Spleen (tissue), 11 donors: ENCODE data around the gene RAB13. TPM values are rescaled to one million over a fixed set of nuclear protein-coding genes. Genes with fewer than 3 reads are reported as not detected.
"Not testable (repeated sequence)": the region's sequence is repeated elsewhere in the genome, so short reads cannot be mapped to it uniquely, and the experiment has no call there.

ENCODE experiments used
- DNase-seq: peaks from one replicate; pipeline ENCODE4 v3.0.0-alpha.2; 2020
- H3K27ac ChIP-seq, 8 donors: fragments of 200-600 bp; sonication (generic) in 7 of 8; 1 replicate in 4 of 8; 2 replicates in 4 of 8; pipeline versions ENCODE4 v1.5.0 to v1.8.0; 2016 to 2021; ENCODE audit warnings: inconsistent platforms in 4 of 8, mild to moderate bottlenecking in 4 of 8, moderate library complexity in 1 of 8
- H3K27me3 ChIP-seq, 7 donors: fragments of 200-600 bp; sonication (generic) in 6 of 7; replicated peaks in 1 of 7; 1 replicate in 4 of 7; 2 replicates in 3 of 7; pipeline versions ENCODE4 v1.5.0 to v1.8.0; 2016 to 2021; ENCODE audit warnings: inconsistent platforms in 3 of 7, mild to moderate bottlenecking in 1 of 7
- H3K36me3 ChIP-seq, 6 donors: fragments of 200-600 bp; sonication (generic) in 5 of 6; 1 replicate in 4 of 6; 2 replicates in 2 of 6; pipeline versions ENCODE4 v1.5.0 to v1.8.0; 2016 to 2021; ENCODE audit warnings: inconsistent platforms in 2 of 6
- H3K4me1 ChIP-seq, 6 donors: fragments of 200-600 bp; sonication (generic) in 5 of 6; 1 replicate in 3 of 6; 2 replicates in 3 of 6; pipeline versions ENCODE4 v1.5.0 to v1.8.0; 2016 to 2021; ENCODE audit warnings: inconsistent platforms in 3 of 6
- H3K4me3 ChIP-seq, 8 donors: fragments of 200-600 bp; sonication (generic) in 7 of 8; 1 replicate in 4 of 8; 2 replicates in 4 of 8; pipeline versions ENCODE4 v1.5.0 to v1.8.0; 2016 to 2021; ENCODE audit warnings: inconsistent platforms in 4 of 8, mild to moderate bottlenecking in 4 of 8, moderate library complexity in 2 of 8
- H3K9me3 ChIP-seq, 8 donors: fragments of 200-600 bp; sonication (generic) in 7 of 8; 1 replicate in 4 of 8; 2 replicates in 4 of 8; pipeline versions ENCODE4 v1.5.0 to v1.8.0; 2016 to 2021; ENCODE audit warnings: inconsistent platforms in 4 of 8
- CTCF ChIP-seq, 11 experiments: fragments of 200-600 bp in 7 of 11; fragments of 450-650 bp in 4 of 11; sonication (generic) in 4 of 11; IDR thresholded peaks in 8 of 11; conservative IDR thresholded peaks in 3 of 11; 1 replicate in 7 of 11; 2 replicates in 4 of 11; pipeline versions ENCODE4 v1.4.0 to v1.8.0; 2016 to 2021; ENCODE audit warnings: antibody characterized with exemption in 11 of 11, inconsistent platforms in 4 of 11, mild to moderate bottlenecking in 1 of 11
- POLR2A ChIP-seq, 3 donors: fragments of 450-650 bp; IDR thresholded peaks; one replicate each; pipeline ENCODE4 v1.5.1; 2017; ENCODE audit warnings: antibody characterized with exemption in 3 of 3, mild to moderate bottlenecking in 1 of 3
- POLR2AphosphoS5 ChIP-seq, 3 donors: sonication (generic); formaldehyde crosslinking; IDR thresholded peaks; one replicate each; pipeline ENCODE4 v1.5.1; 2017; ENCODE audit warnings: antibody characterized with exemption in 3 of 3
- WGBS, 5 donors: extraction: QIAGEN DNeasy Blood & Tissue Kit in 3 of 5; methylation state at CpG; one replicate each; pipeline versions ENCODE4 v1.1.5 to v1.1.7; 2013 to 2018; 5-methylcytosine and 5-hydroxymethylcytosine counted together
- intact Hi-C: fragments of 100-400 bp; cut with DNase I; formaldehyde crosslinking; loops from one replicate; pipeline ENCODE4 v1.15.0; 2023; ENCODE audit warnings: low total_unique reads
- polyA plus RNA-seq, 3 donors: library from polyadenylated mRNA; stranded (reverse); fragments of 200-250 nt; gene quantifications; one replicate each; pipeline ENCODE4 v1.2.1, GENCODE V29; 2013
- total RNA-seq, 7 donors: library from RNA; depleted of rRNA in 3 of 7; stranded (reverse); fragments of >200 nt in 3 of 7; fragmentation: NEBNext Ultra II Directional in 4 of 7; extraction: Animal tissue kit (Norgen Biotek cat#: 25700) in 4 of 7; gene quantifications; one replicate each; pipeline versions ENCODE4 v1.1.0 to v1.2.1, GENCODE V29; 2016 to 2021
- donor health status: healthy with polysubstance abuse.
- donor health status: DM: no; HTN: no; CAD: no; lungs with moderate emphysema.
- donor health status: DM: no; HTN: no; CAD: no.
- donor health status: Bipolar disorder and iron deficiency.
- donor health status: healthy.
- donor health status: DM: no; HTN: no; CAD: no.
- donor health status: DM: yes; HTN: yes; CAD: no.

RAB13 gene
- total and polyA plus RNA-seq, 10 donors, result 31.8 to 115 (median 74.9) TPM

DNA sequence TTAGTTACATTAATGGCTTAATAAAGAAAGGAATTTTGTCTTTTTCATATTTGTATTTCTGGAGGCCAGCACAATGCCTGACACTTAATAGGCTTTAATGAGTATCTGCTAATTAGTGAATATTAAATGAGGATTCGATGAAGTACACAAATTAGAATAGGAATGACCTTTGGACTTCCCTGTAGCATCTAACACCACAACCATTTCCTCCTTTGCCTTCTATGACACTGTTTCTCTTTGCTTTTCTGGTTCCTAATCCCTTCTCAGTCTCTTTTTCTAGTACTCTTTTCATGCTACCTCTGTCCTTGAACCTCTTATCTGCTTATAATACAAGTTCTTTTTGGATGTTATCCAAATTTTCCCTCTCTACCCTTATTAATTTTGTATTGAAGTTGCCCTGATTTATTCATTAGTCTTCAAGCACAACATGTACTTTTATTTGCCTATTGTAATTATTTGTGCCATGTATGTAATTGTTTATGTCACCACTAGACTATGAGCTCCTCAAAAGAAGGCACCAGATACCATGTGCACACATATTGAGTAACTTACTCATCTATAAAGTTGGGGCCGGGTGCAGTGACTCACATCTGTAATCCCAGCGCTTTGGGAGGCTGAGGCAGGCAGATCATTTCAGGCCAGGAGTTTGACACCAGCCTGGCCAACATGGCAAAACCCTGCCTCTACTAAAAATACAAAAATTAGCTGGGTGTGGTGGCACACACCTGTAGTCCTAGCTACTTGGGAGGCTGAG lies 28.2 kb upstream of the RAB13 start:
- no peaks in the 10 kb centered on the region for H3K36me3 ChIP-seq
- no peak overlapping the region for H3K4me3 ChIP-seq
- intact Hi-C loops, result loop anchor here (10.0 kb wide), 1 partner anchor 130 kb away; no protein-coding TSS in a partner anchor
- TF ChIP-seq CTCF (IDR thresholded peaks at IDR 0.05 in 8 of 11, conservative IDR thresholded peaks at IDR 0.05 in 3 of 11), result no peak
- no peak for TF ChIP-seq POLR2A (IDR thresholded peaks at IDR 0.05)
- no peaks in the 10 kb centered on the region for H3K9me3 ChIP-seq
- H3K27ac ChIP-seq, result no peak overlapping the region
- H3K4me1 ChIP-seq, result no peaks in the 10 kb centered on the region
- no peak for DNase-seq
- 68 to 84% (median 75%) methylated on average over 3 of the region's 3 CpGs for WGBS, 5 donors
- no peaks in the 10 kb centered on the region for H3K27me3 ChIP-seq

DNA sequence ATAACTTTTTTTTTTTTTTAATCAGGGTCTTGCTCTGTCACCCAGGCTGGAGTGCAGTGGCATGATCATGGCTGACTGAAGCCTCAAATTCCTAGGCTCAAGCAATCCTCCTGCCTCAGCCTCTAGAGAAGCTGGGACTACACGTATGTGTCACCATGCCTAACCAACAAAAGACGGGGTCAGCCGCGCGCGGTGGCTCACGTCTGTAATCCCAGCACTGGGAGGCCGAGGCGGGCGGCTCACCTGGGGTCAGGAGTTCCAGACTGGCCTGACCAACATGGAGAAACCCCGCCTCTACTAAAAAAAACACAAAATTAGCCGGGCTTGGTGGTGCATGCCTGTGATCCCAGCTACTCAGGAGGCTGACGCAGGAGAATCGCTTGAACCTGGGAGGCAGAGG lies 26.4 kb upstream of the RAB13 start:
- not testable (repeated sequence) for H3K36me3 ChIP-seq, H3K4me3 ChIP-seq, H3K27me3 ChIP-seq, H3K4me1 ChIP-seq, H3K27ac ChIP-seq, DNase-seq, H3K9me3 ChIP-seq
- intact Hi-C loops, result loop anchor here (10.0 kb wide), 1 partner anchor 132 kb away; no protein-coding TSS in a partner anchor
- WGBS, 5 donors, result 95 to 96% (median 96%) methylated on average over 12 to 14 of the region's 14 CpGs

DNA sequence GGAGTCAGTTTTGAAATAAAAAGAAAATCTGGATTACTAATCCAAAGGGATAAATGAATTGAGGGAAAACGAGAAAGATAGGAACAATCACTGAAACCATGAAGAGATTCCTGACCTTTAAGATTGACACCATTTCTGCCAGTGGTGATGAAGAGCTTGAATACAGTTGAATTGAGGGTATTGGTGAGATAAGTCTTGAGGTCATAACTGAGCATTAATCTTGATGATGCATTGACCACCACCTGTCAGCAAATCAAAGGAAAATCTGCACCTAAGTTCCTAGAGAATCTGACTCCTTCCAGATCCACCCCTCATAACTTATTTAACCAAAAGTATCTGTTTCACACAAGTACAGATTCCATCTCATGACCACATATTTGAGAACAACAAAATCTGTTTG lies 26.0 kb upstream of the RAB13 start:
- Histone ChIP-seq H3K36me3 (no peaks in the 10 kb centered on the region), H3K9me3 (no peaks in the 10 kb centered on the region), H3K27ac (no peak overlapping the region), H3K27me3 (no peaks in the 10 kb centered on the region), H3K4me1 (no peaks in the 10 kb centered on the region), H3K4me3 (no peak overlapping the region)
- TF ChIP-seq POLR2AphosphoS5 (IDR thresholded peaks at IDR 0.05) (no peak), POLR2A (IDR thresholded peaks at IDR 0.05) (no peak), CTCF (IDR thresholded peaks at IDR 0.05 in 8 of 11, conservative IDR thresholded peaks at IDR 0.05 in 3 of 11) (no peak)
- intact Hi-C loops, result loop anchor here (10.0 kb wide), 1 partner anchor 133 kb away; no protein-coding TSS in a partner anchor
- 73 to 88% (median 79%) methylated on average over 1 of the region's 1 CpG for whole genome bisulfite sequencing, 5 donors
- no peak for DNase-seq

DNA sequence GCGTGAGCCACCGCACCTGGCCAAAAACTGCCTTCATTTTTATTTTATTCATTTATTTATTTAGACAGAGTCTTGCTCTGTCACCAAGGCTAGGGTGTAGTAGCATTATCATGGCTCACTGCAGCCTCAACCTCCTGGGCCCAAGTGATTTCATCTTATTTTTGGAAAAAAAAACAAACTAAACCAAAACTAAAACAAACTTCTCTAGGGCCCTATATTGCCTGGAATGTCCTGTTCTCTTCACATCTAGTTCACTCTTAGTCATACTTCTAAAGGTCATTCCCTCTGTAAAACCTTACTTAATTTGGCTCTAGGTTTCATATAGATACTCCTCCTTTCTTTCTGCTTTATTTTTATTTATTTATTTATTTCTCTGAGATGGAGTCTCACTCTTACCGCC lies 20.0 kb upstream of the RAB13 start:
- TF ChIP-seq POLR2A (IDR thresholded peaks at IDR 0.05) (no peak), CTCF (IDR thresholded peaks at IDR 0.05 in 8 of 11, conservative IDR thresholded peaks at IDR 0.05 in 3 of 11) (no peak), POLR2AphosphoS5 (IDR thresholded peaks at IDR 0.05) (no peak)
- H3K36me3 ChIP-seq, result no peaks in the 10 kb centered on the region
- no peaks in the 10 kb centered on the region for H3K9me3 ChIP-seq
- no peak overlapping the region for H3K4me3 ChIP-seq
- H3K4me1 ChIP-seq, result no peaks in the 10 kb centered on the region
- no peak overlapping the region for H3K27ac ChIP-seq
- 92 to 98% (median 96%) methylated on average over 3 of the region's 3 CpGs for WGBS, 5 donors
- DNase-seq, result no peak
- no peaks in the 10 kb centered on the region for H3K27me3 ChIP-seq
- intact Hi-C loops, result no loop called here
